Measurements from ENCODE around the gene DOCK8.
A peak's percentile ranks its signal among the peaks of the same experiment; 100 is the strongest.

Gene DOCK8

DNA sequence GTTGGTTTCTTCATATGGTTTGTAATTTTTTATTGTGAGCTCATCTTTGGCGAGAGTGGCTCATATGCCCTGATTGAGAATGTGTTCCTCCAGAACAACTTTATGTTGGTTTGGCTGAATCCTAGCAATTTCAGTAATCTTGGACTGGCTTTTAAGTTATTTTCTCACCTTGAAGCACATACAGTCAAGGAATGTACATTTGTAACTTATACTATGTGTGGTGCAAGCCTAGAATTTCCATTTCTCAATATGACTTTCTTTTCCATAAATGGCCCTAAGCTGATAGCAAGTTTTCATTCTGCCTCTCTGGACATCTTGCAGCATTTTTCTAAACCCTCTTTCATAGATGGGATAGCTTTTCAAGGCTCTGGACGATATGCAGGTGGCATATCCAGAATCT is 247.5 kb downstream of the DOCK8 start:
- DNase-seq (ENCODE audit: low spot score): no peak

GRCh38 chr9:462606-463005 is 247.9 kb downstream of the DOCK8 start:
- no peak for DNase-seq (ENCODE audit: low spot score)

DNA sequence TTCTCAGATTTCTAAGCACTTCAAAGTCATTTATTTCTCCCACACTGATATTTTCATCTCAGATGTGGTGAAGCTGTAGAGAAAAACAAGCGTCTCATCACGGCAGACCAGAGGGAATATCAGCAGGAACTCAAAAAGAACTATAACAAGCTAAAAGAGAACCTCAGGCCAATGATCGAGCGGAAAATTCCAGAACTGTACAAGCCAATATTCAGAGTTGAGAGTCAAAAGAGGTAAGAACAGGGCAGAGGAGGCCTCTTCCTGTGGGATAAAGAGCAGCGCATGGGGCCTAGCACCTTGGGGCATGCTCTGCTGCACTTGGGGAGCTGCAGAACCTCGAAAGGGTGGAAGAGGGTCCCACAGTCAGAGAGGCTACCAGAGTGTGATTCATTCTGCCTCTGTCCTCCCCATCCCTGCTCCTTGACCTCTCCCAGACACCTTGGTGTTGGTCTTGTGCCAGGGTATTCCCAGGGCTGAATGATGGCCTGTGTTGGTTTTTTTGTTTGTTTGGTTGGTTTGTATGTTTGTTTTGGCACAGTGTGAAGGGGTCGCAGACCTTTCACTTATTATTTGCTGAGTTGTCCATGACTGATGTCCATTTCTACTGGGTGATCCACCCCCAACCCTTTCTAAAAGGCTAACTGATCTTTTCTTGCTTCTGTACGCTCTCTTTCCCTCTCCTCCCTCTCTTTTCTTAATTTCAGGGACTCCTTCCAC is 248.9 kb downstream of the DOCK8 start:
- peak; percentile 22 for DNase-seq (ENCODE audit: low spot score)

DNA sequence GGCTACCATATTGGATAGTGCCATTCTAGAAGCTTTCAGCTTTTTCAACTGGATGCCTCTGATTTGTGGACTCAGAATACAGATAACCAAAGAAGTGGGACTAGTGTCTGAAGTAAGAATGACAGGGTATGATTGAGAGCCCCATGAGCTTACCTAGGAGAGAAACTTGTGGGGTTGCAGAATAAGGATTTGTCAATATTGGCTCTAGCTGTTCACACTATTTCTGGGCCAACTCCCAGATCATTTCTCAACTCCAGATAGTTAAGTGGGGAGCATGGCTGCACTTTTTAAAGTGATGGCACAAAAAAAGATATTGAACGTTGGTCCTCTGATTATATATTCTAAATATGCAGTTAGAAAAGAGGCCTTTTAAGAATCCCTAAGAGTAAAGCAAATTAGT is 252.1 kb downstream of the DOCK8 start:
- no peak for DNase-seq (ENCODE audit: low spot score)

- DNase-seq (ENCODE audit: low spot score): no peak
These were observed 254.2 kb downstream of the DOCK8 start for GRCh38 chr9:468766-469426.

DNA sequence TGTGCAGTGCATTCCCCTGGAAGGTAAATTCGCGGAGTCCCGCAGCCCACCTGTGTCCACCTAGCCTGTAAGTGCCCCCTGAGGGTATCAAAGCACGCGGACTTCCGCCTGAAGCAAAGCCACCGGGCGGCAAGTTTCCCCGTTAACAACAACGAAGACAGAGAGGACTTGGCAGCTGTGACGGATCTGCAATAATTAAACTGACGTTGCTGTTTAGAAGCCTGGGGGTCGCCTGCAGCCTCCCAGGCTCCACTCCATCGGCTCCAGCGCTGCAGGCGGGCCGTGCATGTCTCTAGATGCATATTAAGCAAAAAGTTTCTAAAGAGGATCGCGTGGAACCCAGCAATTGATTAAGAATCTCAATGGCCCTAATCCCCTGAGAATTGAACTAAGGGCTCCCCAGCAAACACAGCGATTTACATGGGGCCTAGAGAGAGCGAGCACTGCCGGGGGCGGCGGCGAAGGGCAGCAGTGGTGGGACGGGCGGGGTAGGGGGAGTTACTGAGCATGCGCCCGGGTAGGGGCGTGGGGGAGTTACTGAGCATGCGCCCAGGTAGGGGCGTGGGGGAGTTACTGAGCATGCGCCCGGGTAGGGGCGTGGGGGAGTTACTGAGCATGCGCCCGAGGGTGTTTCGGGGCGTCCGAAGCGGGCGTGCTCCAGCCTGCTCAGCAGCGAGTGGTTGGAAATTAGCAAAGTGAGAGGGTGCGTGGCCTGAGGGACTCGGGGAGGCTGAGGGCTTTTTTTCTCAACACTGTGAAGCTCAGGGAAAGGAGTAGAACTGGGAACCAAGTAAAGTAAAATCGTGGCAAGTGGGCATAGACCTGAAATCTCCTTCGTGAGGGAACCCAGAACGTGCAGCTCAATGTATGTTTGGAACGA is 255.2 kb downstream of the DOCK8 start:
- DNase-seq (ENCODE audit: low spot score): peak; percentile 47

DNA sequence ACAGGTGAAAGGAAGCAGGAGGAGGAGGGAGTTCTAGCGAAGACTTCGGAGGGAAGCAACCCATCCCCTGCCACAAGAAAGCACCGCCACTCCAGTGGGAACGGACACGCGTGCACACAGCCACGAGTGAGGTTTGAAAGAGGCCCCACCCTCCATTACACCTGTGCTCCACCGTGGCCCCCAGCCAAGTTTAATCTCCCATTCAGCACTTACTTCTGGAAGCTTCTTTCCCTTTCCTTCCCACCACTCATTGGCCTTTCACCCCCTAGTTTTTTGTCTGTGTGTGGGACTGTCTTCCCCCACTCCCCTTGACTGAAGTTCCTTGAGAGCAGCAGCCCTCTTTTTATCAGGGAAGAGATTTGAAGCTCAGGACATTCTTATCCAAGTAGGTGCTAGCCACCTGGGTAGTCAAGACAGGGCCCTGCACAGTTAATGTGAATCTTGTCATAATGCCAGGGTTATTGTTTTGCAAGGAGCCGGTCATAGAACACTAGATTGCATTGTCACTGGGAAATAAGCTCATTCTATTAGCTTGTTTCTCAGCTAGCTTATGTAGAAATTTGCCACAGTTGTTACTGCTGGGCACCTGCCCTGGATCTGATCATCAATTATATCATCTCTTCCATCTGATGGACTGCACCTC is 256.0 kb downstream of the DOCK8 start:
- no peak for DNase-seq (ENCODE audit: low spot score)

DNA sequence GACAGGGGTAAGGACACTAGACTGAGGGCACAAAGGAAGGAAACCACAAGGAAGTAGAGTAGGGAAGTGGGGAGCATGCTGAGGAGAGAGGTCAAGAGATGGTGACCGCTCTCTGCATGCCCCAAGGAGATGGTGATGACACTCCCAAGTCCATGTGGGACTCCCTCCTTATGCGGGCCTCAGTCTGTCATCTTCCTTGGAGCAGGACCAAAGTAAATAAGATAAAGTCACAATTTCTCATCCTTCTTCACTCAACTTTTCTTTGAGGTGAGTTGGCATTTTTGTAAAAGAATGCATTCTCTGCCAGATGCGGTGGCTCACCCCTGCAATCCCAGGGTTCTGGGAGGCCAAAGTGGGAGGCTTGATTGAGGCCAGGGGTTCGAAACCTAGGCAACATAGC is 256.7 kb downstream of the DOCK8 start:
- DNase-seq (ENCODE audit: low spot score): no peak

GRCh38 chr9:472479-473075 is 257.9 kb downstream of the DOCK8 start:
- DNase-seq (ENCODE audit: low spot score): no peak

DNA sequence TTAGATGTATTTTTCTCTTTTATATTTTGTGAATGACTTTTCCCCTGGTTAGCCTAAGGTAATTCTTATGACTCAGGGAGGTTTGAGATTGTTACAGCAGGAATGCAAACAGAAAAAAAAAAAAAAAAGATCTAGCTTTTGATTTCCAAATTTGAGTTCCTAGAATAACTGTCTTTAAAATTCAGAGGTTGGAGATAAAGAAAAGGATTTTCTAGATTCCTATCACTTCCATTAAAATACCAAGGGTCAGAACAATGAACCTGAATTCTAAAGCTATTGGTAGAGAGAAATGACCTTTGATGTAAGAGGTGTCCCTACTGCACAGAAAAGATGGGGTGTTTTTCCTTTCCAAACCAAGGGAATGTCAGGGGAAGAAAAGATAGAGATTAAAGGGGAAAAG is 262.5 kb downstream of the DOCK8 start:
- DNase-seq (ENCODE audit: low spot score): no peak

- no peak for DNase-seq (ENCODE audit: low spot score)
These were observed 264.8 kb downstream of the DOCK8 start for GRCh38 chr9:479304-479970.

GRCh38 chr9:479971-480350 is 265.3 kb downstream of the DOCK8 start:
- no peak for DNase-seq (ENCODE audit: low spot score)

GRCh38 chr9:482739-483138 is 268.1 kb downstream of the DOCK8 start:
- DNase-seq (ENCODE audit: low spot score): no peak

GRCh38 chr9:486156-486555 is 271.5 kb downstream of the DOCK8 start:
- DNase-seq (ENCODE audit: low spot score): no peak

DNA sequence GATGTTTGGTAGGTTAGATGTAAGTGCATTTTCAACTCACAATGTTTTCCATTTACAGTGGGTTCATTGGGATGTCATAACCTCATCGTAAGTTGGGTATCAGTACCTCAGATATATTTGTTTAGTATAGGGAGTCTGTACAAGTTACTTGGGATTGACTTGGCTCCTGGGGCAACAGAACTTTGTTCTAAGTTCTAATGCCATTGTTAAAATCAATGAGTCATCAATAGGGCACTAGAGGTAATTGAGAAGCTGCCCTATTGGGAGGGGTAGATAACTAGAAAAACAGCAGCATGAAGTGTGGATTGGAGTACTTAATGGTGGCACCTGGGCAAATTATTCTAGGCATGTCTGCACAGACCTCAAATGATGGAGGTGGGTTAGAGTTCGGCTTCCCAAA is 272.8 kb downstream of the DOCK8 start:
- DNase-seq (ENCODE audit: low spot score): no peak

- DNase-seq (ENCODE audit: low spot score): no peak
These were observed 273.8 kb downstream of the DOCK8 start for GRCh38 chr9:488448-488847.

GRCh38 chr9:489198-490197 is 274.8 kb downstream of the DOCK8 start:
- no peak for DNase-seq (ENCODE audit: low spot score)

GRCh38 chr9:494764-495163 is 280.1 kb downstream of the DOCK8 start:
- DNase-seq (ENCODE audit: low spot score): no peak

GRCh38 chr9:495739-496138 is 281.1 kb downstream of the DOCK8 start:
- DNase-seq (ENCODE audit: low spot score): no peak

DNA sequence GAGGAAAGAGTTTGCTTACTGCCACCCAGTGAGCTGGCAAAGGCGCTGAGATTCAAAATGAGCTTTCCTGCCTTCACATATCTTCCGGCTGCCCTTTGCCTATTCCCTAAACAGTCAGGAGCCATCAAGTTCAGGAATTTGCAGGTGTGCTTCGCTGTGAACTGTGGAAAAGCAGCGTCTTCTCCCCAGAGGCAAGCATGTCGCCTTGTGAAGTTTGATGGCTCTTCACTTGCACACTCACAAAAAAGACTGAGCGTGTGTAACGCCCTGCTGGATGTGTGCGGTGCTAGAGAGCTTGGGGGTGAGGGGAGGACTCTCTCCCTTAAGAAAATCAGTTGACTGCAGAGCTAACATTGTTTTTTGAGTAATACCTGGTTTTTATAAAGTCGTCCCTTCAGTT is 288.7 kb downstream of the DOCK8 start:
- DNase-seq (ENCODE audit: low spot score): no peak

Measured in HuH-7.5 (cell line).